GM19463 (cell line): ENCODE measurements around the gene SCAF1.

Experiments used
- ATAC-seq: cut with Tn5 transposase; IDR thresholded peaks from one replicate; pipeline ENCODE4 v1.9.1; 2021; ENCODE audit warnings: mild to moderate bottlenecking, moderate library complexity; ENCODE audit not compliant: unreplicated experiment

Gene SCAF1

DNA sequence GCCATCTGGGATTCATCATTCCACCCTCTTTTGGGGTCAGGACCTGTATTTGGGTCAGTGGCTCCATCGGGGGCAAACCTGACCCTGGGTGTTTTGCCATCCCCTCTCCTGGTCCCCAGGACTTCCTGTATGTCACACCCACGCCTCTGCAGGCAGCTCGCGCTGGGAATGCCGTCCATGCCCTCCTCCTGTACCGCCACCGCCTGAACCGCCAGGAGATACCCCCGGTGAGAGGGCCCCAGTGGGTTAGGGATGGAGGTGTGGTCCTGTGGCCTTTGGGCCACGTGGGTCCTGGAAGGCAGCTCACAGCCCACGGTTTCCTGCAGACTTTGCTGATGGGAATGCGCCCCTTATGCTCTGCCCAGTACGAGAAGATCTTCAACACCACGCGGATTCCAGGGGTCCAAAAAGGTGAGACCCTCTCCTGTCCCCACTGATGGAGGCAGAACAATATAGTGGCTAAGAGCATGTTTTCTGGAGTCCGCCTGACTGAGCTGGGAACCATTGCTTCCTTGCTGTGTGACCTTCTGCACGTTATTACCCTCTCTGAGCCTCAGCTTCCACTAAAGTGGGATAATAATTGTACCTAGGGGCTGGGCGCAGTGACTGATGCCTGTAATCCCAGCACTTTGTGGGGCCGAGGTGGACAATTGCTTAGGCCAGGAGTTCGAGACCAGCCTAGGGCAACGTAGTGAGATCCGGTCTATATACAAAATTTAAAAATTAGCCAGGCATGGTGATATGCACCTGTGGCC lies 63.1 kb downstream of the SCAF1 start:
- ATAC-seq: no peak

DNA sequence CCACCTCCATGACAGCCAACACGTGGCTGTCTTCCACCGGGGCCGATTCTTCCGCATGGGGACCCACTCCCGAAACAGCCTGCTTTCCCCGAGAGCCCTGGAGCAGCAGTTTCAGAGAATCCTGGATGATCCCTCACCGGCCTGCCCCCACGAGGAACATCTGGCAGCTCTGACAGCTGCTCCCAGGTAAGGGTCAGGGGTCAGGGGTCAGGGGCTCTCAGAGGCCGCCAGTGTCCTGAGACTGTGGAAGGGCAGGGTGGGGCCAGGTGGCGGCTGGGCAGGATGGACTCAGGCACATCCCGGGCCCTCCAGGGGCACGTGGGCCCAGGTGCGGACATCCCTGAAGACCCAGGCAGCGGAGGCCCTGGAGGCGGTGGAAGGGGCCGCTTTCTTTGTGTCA lies 63.9 kb downstream of the SCAF1 start:
- no peak for ATAC-seq
